ENCODE results near the gene CFAP20DC.

CFAP20DC gene

DNA sequence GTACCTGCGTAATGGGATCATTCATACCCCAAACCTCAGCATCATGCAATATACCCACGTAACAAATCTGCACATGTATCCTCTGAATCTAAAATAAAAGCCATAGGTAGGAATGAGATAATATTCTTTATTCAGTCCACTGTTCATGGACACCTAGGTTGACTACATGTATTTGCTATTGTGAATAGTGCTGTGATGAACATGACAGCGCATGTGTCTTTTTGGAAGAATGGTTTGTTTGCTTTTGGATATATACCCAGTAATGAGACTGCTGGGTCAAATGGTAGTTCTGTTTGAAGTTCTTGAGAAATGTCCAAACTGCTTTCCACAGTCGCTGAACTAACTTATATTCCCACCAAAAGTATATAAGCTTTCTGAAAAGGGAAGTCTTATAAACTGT, 265.4 kb downstream of the CFAP20DC start:
- DNase-seq (ENCODE audit: low spot score) = no peak
- no peak for TF ChIP-seq CTCF (IDR thresholded peaks at IDR 0.05; ENCODE audit: borderline replicate concordance, control extremely low read depth, extremely low read depth, insufficient read depth, missing control alignments)
- in situ Hi-C loops (cut with MboI; ENCODE audit: low sequenced_read_pairs, unreplicated experiment) = no loop called here

DNA sequence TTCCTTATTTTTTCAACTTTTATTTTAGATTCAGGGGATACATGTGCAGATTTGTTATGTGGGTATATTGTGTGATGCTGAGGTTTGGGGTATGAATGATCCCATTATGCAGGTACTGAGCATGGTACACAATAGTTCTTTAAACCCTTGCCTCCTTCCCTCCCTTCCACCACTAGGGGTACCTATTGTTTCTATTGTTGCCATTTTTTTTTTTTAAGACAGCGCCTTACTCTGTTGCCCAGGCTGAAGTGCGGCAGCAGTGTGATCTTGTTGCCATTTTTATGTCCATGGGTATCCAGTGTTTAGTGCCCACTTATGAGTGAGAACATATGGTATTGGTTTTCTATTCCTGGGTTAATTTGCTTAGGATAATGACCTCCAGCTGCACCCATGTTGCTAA, 266.0 kb downstream of the CFAP20DC start:
- in situ Hi-C loops (cut with MboI; ENCODE audit: low sequenced_read_pairs, unreplicated experiment) = no loop called here
- DNase-seq (ENCODE audit: low spot score) = no peak
- no peak for TF ChIP-seq CTCF (IDR thresholded peaks at IDR 0.05; ENCODE audit: borderline replicate concordance, control extremely low read depth, extremely low read depth, insufficient read depth, missing control alignments)

GRCh38 chr3:58779934-58780333, 269.9 kb downstream of the CFAP20DC start:
- no peak for TF ChIP-seq CTCF (IDR thresholded peaks at IDR 0.05; ENCODE audit: borderline replicate concordance, control extremely low read depth, extremely low read depth, insufficient read depth, missing control alignments)
- in situ Hi-C loops (cut with MboI; ENCODE audit: low sequenced_read_pairs, unreplicated experiment) = no loop called here
- DNase-seq (ENCODE audit: low spot score) = no peak

DNA sequence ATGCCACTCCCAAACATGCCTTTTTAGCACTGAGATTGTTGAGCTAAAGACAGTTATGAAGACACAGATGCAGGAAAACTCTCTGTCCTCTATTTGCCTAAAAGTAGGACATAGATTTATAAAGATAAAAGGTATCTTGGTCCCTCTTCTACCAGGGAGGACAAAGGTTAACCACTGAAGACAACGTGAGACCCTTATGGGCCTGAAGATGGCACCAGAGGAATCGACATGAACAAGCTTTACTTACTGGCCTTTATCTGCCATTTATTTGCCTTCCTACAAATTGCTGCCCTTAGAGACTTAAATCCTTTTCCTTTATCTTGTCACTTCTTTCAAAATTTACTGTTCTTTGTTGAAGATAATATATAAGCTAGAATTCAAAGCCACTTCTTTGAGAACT, 273.6 kb downstream of the CFAP20DC start:
- no peak for TF ChIP-seq CTCF (IDR thresholded peaks at IDR 0.05; ENCODE audit: borderline replicate concordance, control extremely low read depth, extremely low read depth, insufficient read depth, missing control alignments)
- in situ Hi-C loops (cut with MboI; ENCODE audit: low sequenced_read_pairs, unreplicated experiment) = no loop called here
- no peak for DNase-seq (ENCODE audit: low spot score)

- DNase-seq (ENCODE audit: low spot score) = no peak
- in situ Hi-C loops (cut with MboI; ENCODE audit: low sequenced_read_pairs, unreplicated experiment) = no loop called here
- TF ChIP-seq CTCF (IDR thresholded peaks at IDR 0.05; ENCODE audit: borderline replicate concordance, control extremely low read depth, extremely low read depth, insufficient read depth, missing control alignments) = no peak
Measured at GRCh38 chr3:58772462-58772861, 277.4 kb downstream of the CFAP20DC start.

GRCh38 chr3:58769065-58769464, 280.8 kb downstream of the CFAP20DC start:
- TF ChIP-seq CTCF (IDR thresholded peaks at IDR 0.05; ENCODE audit: borderline replicate concordance, control extremely low read depth, extremely low read depth, insufficient read depth, missing control alignments) = no peak
- in situ Hi-C loops (cut with MboI; ENCODE audit: low sequenced_read_pairs, unreplicated experiment) = no loop called here
- no peak for DNase-seq (ENCODE audit: low spot score)

All from GM13976 (cell line).